ENCODE results near the gene ZBTB2.
"Not testable (repeated sequence)": the region's sequence is repeated elsewhere in the genome, so short reads cannot be mapped to it uniquely, and the experiment has no call there.

The ZBTB2 gene

DNA sequence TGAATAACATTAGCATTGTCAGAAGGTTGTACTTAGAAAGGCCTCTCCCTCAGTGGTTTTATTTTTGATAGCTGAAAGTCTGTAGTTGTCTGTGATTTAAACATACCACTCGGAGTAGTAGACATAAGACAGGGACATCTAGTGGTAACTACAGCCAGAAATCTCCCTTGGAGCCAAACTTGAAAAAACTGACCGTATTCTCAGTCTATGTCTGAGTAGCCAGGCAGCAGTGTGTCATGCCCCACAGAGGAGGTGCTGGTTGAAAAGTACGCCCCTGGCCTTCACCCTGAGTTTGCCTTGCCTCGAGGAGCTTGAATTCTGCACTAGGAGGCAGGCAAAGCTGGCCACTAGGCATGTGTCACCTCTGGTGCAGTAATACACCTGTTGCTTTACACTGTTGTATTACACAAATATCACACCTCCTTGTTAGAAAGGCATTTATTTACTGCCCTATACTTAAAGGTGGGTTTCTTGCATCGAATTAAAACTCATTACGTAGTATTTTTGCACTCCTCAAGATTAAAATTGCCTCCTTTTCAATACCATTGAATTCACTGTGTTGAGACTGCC, 20.8 kb downstream of the ZBTB2 start:
- DNase-seq = no peak

DNA sequence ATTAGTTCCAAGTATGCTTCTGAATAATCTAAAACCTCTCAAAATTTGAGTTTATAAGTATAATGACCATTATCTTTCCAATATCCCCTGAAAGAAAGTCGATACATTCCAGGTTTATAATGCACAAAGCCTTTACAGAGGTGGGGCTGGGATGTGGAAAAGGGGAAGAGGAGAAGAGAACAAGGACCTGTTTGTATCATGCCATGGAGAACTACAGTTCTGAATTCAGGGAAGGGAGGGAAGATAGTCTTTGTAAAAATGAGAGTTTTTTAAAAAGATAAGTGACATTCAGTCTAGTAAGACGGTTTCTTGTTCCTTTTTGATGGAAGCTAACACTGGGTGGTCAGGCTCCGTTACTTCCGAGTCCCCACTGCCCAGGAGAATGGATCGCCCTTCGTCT, 26.1 kb downstream of the ZBTB2 start:
- DNase-seq = no peak

DNA sequence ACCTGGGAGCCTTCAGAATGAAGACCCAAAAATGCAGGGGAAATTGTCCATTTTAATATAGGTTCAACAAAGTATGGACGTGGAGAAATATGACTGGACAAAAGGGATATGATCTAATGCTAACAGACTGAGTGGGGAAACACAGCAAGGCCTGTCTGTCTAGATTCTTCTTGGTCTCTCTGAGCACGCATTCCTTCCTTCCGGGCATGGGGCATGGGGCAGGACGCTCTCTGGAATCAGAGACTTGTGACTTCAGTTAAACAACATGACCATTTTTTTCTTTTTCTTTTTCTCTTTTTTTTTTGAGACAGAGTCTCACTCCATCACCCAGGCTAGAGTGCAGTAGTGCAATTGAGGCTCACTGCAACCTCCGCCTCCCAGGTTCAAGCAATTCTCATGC, 31.9 kb downstream of the ZBTB2 start:
- no peak for DNase-seq

DNA sequence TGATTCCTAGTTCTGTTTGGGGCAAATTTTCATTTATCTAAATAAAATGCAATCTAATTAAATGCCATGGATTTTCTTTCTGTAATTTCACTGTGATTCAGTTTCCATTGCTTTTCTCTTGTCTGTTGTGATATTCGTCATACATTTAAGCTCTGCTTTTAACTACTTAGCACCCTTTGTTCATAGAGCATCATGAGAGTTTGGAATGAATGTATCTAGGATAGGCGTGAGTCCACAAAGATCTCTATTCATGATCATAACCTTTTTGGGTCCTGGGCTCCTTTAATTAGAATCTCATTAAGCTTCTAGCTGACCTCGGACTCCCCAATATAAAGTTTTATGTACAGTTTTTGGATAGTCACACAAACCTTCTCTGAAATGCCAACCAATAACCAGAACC, 32.9 kb downstream of the ZBTB2 start:
- DNase-seq = no peak

DNA sequence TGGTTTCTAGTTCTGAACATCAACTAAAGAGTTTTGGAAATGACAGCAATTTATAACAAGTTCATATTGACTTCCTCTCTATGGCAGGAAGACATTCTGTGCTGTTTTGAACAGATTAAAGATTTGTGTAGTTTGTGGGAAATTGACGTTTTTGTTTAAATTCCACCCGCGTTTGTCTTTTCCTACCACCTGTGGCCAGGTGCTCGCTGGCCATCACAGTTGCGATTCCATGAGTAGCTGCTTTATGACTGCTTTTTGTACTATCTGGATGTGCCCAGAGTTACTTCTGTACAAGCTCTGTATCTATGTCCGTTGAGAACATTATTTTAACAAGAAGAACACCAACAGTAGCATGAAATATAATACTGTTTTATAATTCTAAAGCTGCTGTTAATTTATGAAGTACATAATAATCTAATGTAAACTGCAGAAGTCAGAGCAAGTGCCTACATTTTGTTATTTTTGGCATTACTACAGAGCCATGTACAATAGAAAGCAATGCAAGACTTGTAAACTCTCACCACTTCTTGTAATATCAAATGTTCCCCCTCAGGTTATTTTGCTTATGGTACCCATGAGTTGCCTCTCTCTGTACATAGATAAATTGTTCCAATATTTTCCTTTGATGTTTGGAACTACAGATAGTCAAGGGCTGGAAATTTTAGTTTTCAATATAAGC, 33.5 kb downstream of the ZBTB2 start:
- DNase-seq = no peak

DNA sequence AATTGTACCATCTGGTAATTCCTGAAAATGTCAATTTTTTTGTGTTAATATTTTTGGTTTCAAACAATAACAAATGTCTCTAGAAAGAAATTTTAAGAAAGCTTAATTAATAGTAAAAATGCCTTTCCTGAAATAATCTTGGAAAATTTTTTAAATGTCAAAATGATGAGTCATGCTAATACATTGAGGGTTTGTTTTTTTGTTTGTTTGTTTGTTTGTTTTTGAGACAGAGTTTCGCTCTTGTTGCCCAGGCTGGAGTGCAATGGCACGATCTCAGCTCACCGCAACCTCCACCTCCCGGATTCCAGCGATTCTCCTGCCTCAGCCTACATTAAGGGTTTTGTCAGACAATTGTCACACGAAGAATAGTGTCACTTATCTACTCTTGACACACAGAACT, 34.4 kb downstream of the ZBTB2 start:
- not testable (repeated sequence) for DNase-seq

DNA sequence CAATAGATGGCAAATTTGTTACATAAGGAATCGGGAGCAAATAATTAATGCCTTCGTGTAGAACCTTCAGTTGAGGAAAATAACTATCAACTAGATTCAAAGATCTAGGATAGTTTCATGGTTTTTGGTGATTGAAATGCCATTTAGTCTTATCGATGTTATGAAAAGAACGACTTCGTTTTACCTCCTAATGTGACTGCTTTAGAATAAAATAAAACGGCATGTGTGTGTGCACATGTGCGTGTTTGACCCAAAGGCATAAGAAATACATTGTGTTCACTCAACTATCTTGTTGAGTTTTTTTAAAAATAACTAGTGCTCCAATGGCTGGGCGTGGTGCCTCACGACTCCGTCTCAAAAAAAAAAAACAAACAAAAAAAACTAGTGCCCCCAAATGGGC, 37.6 kb downstream of the ZBTB2 start:
- no peak for DNase-seq

- DNase-seq = no peak
These were observed 38.7 kb downstream of the ZBTB2 start for GRCh38 chr6:151352410-151353396.

DNA sequence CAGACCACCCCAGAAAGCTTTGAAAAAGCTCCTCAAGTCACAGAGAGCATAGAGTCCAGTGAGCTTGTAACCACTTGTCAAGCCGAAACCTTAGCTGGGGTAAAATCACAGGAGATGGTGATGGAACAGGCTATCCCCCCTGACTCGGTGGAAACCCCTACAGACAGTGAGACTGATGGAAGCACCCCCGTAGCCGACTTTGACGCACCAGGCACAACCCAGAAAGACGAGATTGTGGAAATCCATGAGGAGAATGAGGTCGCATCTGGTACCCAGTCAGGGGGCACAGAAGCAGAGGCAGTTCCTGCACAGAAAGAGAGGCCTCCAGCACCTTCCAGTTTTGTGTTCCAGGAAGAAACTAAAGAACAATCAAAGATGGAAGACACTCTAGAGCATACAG, 39.6 kb downstream of the ZBTB2 start:
- DNase-seq = no peak

- no peak for DNase-seq
These were observed 40.1 kb downstream of the ZBTB2 start for GRCh38 chr6:151351146-151351700.

GRCh38 chr6:151350442-151351145, 40.8 kb downstream of the ZBTB2 start:
- DNase-seq = no peak

DNA sequence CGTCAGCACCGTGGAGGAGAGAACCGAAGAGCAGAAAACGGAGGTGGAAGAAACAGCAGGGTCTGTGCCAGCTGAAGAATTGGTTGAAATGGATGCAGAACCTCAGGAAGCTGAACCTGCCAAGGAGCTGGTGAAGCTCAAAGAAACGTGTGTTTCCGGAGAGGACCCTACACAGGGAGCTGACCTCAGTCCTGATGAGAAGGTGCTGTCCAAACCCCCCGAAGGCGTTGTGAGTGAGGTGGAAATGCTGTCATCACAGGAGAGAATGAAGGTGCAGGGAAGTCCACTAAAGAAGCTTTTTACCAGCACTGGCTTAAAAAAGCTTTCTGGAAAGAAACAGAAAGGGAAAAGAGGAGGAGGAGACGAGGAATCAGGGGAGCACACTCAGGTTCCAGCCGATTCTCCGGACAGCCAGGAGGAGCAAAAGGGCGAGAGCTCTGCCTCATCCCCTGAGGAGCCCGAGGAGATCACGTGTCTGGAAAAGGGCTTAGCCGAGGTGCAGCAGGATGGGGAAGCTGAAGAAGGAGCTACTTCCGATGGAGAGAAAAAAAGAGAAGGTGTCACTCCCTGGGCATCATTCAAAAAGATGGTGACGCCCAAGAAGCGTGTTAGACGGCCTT, 41.6 kb downstream of the ZBTB2 start:
- DNase-seq = no peak

DNA sequence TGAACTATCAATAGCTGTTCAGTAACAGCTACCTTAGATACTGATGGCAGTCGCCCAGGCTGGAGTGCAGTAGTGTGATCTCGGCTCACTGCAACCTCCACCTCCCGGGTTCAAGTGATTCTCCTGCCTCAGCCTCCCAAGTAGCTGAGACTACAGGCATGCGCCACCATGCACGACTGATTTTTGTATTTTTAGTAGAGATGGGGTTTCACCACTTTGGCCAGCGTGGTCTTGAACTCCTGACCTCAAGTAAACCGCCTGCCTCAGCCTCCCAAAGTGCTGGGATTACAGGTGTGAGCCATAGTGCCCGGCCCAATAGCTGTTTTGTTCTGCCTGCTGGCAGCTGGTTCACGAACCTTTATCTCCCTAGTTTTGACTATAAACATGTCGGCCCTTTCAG, 48.6 kb downstream of the ZBTB2 start:
- not testable (repeated sequence) for DNase-seq

DNA sequence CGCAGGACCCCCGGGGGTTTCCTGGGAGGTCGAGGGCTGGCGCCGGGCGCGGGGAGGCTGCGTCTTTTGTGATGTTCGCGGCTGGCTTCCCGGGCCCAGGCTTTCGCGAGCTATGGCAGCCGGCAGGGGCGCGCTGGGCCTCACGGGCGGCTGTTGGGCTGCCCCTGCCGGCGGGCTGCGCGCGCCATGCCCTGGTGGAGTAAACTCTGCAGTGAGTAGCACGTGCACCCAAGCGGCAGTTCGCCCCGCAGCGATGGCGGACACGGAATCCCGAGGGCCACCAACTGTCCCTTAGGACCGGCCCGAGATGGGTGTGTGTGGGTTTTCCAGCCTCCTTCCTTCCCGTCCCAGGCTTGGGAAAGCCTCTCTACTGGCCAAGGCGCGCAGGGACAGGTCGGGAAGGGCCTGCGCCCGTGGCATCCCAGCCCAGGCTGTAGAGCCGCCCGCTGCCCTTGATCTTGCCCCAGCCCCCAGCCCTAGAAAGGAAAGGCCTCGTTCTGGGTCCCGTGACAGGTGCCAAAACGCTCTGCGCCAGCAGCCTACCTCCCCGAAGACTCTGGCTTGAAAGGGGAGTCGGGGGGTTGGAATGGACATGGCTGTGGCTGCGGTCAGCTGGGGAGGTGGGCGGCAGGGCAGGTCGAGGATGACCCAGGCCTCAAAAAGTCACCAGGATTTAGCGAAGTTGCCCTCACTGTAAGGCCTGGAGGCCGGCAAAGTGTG, 49.7 kb downstream of the ZBTB2 start:
- no peak for DNase-seq

GRCh38 chr6:151340219-151340978, 51.0 kb downstream of the ZBTB2 start:
- DNase-seq = no peak

DNA sequence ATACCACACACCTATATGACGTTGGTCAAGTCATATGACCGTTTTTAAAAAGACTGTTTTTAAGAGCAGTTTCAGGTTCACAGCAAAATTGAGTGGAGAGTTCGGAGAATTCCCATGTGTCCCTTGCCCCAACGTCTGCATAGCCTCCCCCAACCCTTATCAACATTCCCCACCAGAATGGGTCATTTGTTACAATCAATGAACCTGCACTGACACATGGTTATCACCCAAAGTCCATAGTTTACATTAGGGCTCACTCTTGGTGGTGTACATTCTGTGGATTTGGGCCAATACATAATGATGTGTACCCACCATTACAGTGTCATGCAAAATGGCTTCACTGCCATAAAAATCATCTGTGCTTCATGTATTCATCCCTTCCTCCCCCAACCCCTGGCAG, 52.0 kb downstream of the ZBTB2 start:
- no peak for DNase-seq

GRCh38 chr6:151338651-151339200, 52.6 kb downstream of the ZBTB2 start:
- no peak for DNase-seq

DNA sequence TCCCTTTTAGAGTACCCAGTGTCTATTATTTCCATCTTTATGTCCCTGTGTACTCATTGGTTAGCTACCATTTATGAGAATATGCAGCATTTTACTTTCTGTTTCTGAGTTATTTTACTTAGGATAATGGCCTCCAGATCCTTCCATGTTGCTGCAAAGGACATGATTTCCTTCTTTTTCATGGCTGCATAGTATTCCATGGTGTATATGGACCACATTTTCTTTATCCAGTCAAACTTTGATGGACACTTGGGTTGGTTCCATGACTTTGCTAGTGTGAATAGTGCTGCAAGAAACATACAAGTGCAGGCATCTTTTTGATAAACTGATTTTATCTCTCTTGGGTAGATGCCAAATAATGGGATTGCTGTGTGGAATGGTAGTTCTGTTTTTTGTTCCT, 55.4 kb downstream of the ZBTB2 start:
- DNase-seq = no peak

DNA sequence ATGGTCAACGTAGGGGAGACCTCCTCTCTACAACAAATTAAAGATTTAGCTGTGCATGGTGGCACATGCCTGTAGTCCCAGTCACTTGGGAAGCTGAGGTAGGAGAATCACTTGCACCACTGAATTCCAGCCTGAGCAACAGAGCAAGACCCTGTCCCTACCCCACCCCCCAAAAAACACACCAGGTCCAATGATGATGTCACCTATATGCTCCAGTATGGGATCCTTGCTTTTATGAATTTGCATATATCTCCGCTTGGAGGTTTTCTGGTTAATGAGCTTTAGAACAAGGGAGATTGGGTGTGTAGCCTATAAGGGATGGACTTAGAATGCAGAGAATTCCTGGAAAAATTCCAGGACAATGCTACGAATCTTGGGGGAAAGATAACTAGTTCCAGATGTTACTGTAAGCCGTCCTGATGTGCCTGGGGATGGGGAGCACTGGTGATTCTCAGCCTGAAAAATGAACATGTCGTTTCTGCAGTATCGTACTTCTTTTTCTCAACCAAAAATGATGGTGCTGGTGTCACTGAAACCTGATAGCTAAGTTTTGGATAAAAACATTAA, 61.1 kb downstream of the ZBTB2 start:
- no peak for DNase-seq

- no peak for DNase-seq
These were observed 64.3 kb downstream of the ZBTB2 start for GRCh38 chr6:151327101-151327500.

Measured in NCI-H82 (cell line).